ENCODE data around the gene A4GNT. TPM values are rescaled to one million over a fixed set of nuclear protein-coding genes. Genes with fewer than 3 reads are reported as not detected.
"Not testable (repeated sequence)": the region's sequence is repeated elsewhere in the genome, so short reads cannot be mapped to it uniquely, and the experiment has no call there.

The A4GNT gene
- total RNA-seq, 1 donor from 2014 or later, result not detected

- DNase-seq (ENCODE audit: low spot score in 2 of 2), result no peak
- Histone ChIP-seq H3K36me3 (peaks cover 25 to 33% of the 10 kb centered on the region in 2 donors), H3K4me1 (no peaks in the 10 kb centered on the region), H3K27ac (no peak overlapping the region), H3K4me3 (no peak overlapping the region), H3K9me3 (no peaks in the 10 kb centered on the region), H3K27me3 (no peaks in the 10 kb centered on the region)
- intact Hi-C loops (cut with DNase I), result no loop called here
- no peak for TF ChIP-seq CTCF (IDR thresholded peaks at IDR 0.05)
Observed at GRCh38 chr3:138105598-138105997, 26.6 kb downstream of the A4GNT start.

DNA sequence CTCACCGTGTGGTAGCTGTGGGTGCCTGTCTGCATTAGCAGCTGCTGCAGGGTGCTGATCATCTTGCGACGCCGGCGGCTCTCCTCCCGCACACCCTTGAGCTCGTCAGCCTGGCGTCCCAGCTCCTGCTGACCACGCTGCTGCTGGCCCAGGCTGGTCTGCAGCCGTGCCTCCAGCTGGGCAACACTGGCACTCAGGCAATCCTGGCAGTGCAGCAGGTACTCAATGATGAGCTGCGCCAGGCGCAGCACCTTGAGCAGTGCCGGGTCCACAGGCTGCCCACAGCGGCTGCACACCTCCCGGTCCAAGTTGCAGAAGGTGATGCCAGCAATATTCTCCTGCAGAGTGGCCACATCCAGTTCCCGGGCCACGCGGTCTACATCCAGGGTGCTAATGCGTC lies 28.7 kb downstream of the A4GNT start:
- TF ChIP-seq CTCF (IDR thresholded peaks at IDR 0.05), result no peak
- Histone ChIP-seq H3K27ac (no peak overlapping the region), H3K27me3 (no peaks in the 10 kb centered on the region), H3K36me3 (peaks cover 28 to 35% of the 10 kb centered on the region in 2 donors), H3K9me3 (no peaks in the 10 kb centered on the region), H3K4me3 (no peak overlapping the region), H3K4me1 (no peaks in the 10 kb centered on the region)
- intact Hi-C loops (cut with DNase I), result no loop called here
- DNase-seq (ENCODE audit: low spot score in 2 of 2), result no peak

GRCh38 chr3:138101351-138101940 lies 30.7 kb downstream of the A4GNT start:
- H3K4me1 ChIP-seq; H3K27ac ChIP-seq; DNase-seq (ENCODE audit: low spot score in 2 of 2); intact Hi-C loops (cut with DNase I); H3K4me3 ChIP-seq; H3K9me3 ChIP-seq; H3K27me3 ChIP-seq: not testable (repeated sequence)
- peaks cover 30 to 45% of the 10 kb centered on the region in 2 donors for H3K36me3 ChIP-seq

DNA sequence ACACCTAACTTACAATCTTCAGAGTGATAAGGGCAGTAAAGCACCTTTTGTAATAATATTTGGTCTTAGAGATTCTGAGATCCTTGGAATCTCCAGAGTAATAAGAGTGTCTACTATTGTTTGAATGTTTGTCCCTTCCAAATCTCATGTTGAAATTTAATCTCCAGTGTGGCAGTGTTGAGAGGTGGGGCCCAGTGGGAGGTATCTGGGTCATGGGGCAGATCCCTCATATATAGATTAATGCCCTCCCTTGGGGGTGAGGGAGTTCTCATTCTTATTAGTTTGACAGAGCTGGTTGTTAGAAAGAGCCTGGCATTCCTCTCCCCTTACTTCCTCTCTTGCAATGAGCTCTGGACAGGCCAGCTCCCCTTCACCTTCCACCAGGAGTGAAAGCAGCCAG lies 32.8 kb downstream of the A4GNT start:
- H3K9me3 ChIP-seq, result no peaks in the 10 kb centered on the region
- no peak for DNase-seq (ENCODE audit: low spot score in 2 of 2)
- no peaks in the 10 kb centered on the region for H3K27me3 ChIP-seq
- no peak for TF ChIP-seq CTCF (IDR thresholded peaks at IDR 0.05)
- intact Hi-C loops (cut with DNase I), result no loop called here
- no peaks in the 10 kb centered on the region for H3K4me1 ChIP-seq
- H3K36me3 ChIP-seq, result peaks cover 35 to 50% of the 10 kb centered on the region in 2 donors
- no peak overlapping the region for H3K4me3 ChIP-seq
- no peak overlapping the region for H3K27ac ChIP-seq

- no peaks in the 10 kb centered on the region for H3K27me3 ChIP-seq
- H3K4me3 ChIP-seq, result no peak overlapping the region
- no peaks in the 10 kb centered on the region for H3K4me1 ChIP-seq
- no peaks in the 10 kb centered on the region for H3K9me3 ChIP-seq
- no peak for DNase-seq (ENCODE audit: low spot score in 2 of 2)
- no peak for TF ChIP-seq CTCF (IDR thresholded peaks at IDR 0.05)
- intact Hi-C loops (cut with DNase I), result no loop called here
- peaks cover 41 to 51% of the 10 kb centered on the region in 2 donors for H3K36me3 ChIP-seq
- H3K27ac ChIP-seq, result no peak overlapping the region
Observed at GRCh38 chr3:138097192-138098172, 34.7 kb downstream of the A4GNT start.

DNA sequence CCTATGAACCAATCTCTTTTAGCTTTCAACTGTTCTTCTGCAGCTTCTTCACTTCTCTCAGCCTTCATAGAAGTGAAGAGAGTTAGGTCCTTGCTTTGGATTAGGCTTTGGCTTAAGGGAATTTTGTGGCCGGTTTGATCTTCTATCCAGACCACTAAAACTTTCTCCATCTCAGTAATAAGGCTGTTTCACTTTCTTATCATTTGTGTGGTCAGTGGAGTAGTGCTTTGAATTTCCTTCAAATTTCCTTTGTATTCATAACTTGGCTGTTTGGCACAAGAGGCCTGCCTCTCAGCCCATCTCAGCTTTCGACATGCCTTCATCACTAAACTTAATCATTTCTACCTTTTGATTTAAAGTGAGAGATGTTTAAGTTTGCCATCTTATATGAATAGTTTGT lies 38.5 kb downstream of the A4GNT start:
- peaks cover 24 to 60% of the 10 kb centered on the region in 2 donors for H3K36me3 ChIP-seq
- TF ChIP-seq CTCF (IDR thresholded peaks at IDR 0.05), result no peak
- DNase-seq (ENCODE audit: low spot score in 2 of 2), result no peak
- H3K27me3 ChIP-seq, result no peaks in the 10 kb centered on the region
- no peak overlapping the region for H3K4me3 ChIP-seq
- H3K4me1 ChIP-seq, result no peaks in the 10 kb centered on the region
- intact Hi-C loops (cut with DNase I), result no loop called here
- no peaks in the 10 kb centered on the region for H3K9me3 ChIP-seq
- no peak overlapping the region for H3K27ac ChIP-seq
